Spleen (tissue), 7 donors: Measurements from ENCODE around the gene NBEA.

Source experiments
- POLR2A ChIP-seq, 3 donors: fragments of 450-650 bp; IDR thresholded peaks; one replicate each; pipeline ENCODE4 v1.5.1; 2017; ENCODE audit warnings: antibody characterized with exemption in 3 of 3, mild to moderate bottlenecking in 1 of 3
- TF ChIP-seq, protein P1 (sequence below), 11 experiments: fragments of 200-600 bp in 7 of 11; fragments of 450-650 bp in 4 of 11; sonication (generic) in 4 of 11; IDR thresholded peaks in 8 of 11; conservative IDR thresholded peaks in 3 of 11; 1 replicate in 7 of 11; 2 replicates in 4 of 11; pipeline versions ENCODE4 v1.4.0 to v1.8.0; 2016 to 2021; ENCODE audit warnings: antibody characterized with exemption in 11 of 11, inconsistent platforms in 4 of 11, mild to moderate bottlenecking in 1 of 11
- donor health status: DM: no; HTN: no; CAD: no; lungs with moderate emphysema.
- donor health status: DM: no; HTN: no; CAD: no.
- donor health status: DM: no; HTN: no; CAD: no.

DNA sequence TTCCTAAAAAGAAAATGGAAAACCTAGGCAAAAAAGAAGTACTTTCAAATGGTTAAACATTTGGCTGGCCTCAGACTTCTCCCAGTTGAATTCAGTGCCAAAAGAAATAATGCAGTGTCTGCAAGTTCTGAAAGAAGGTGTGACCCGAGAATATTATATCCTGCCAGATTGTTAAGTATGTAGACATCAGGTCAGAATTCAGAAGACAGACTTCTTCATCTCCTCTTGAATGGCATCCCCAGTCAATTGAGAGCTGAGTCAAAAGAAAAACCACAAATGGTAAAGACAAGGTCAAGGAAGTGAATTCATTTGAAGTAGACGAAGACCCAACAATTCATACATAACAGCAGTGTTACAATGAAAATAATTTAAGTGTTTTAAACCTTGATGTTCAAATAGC, 194.5 kb downstream of the NBEA start:
- TF ChIP-seq, protein P1, sequence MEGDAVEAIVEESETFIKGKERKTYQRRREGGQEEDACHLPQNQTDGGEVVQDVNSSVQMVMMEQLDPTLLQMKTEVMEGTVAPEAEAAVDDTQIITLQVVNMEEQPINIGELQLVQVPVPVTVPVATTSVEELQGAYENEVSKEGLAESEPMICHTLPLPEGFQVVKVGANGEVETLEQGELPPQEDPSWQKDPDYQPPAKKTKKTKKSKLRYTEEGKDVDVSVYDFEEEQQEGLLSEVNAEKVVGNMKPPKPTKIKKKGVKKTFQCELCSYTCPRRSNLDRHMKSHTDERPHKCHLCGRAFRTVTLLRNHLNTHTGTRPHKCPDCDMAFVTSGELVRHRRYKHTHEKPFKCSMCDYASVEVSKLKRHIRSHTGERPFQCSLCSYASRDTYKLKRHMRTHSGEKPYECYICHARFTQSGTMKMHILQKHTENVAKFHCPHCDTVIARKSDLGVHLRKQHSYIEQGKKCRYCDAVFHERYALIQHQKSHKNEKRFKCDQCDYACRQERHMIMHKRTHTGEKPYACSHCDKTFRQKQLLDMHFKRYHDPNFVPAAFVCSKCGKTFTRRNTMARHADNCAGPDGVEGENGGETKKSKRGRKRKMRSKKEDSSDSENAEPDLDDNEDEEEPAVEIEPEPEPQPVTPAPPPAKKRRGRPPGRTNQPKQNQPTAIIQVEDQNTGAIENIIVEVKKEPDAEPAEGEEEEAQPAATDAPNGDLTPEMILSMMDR (IDR thresholded peaks at IDR 0.05 in 8 of 11, conservative IDR thresholded peaks at IDR 0.05 in 3 of 11): no peak
- TF ChIP-seq POLR2A (IDR thresholded peaks at IDR 0.05): no peak
